ENCODE results near the gene FEM1A. TPM values are rescaled to one million over a fixed set of nuclear protein-coding genes. Genes with fewer than 3 reads are reported as not detected.

The FEM1A gene
- total and polyA plus RNA-seq, 2 of the 13 experiments (the other 11 are each of a cell fraction or from before 2014, with no cell fraction given): 3.2 to 10.8 TPM

- peak; percentile 75; the same call in 1 of the 2 replicates for TF ChIP-seq PRDM10 (CRISPR knock-in tag; IDR thresholded peaks at IDR 0.05; ENCODE audit: low read depth)
- TF ChIP-seq TRIM24 (CRISPR knock-in tag; IDR thresholded peaks at IDR 0.05): no peak
- TF ChIP-seq ZNF580 (CRISPR knock-in tag; IDR thresholded peaks at IDR 0.05; ENCODE audit: borderline replicate concordance, low read depth): no peak
- no peak for TF ChIP-seq FOXM1 (CRISPR knock-in tag; IDR thresholded peaks at IDR 0.05)
- TF ChIP-seq PHF20 (CRISPR knock-in tag; IDR thresholded peaks at IDR 0.05): peak; percentile 83
- no peak for TF ChIP-seq ZNF24 (IDR thresholded peaks at IDR 0.05)
- no peak for TF ChIP-seq ZNF674 (CRISPR knock-in tag; IDR thresholded peaks at IDR 0.05; ENCODE audit: low read depth)
- no peak for TF ChIP-seq ZNF660 (CRISPR knock-in tag; IDR thresholded peaks at IDR 0.05; ENCODE audit: borderline replicate concordance, low read depth)
- peak; percentile 77 for TF ChIP-seq POLR2AphosphoS5 (IDR thresholded peaks at IDR 0.05; ENCODE audit: low read depth, low read length)
- TF ChIP-seq SMARCC2 (IDR thresholded peaks at IDR 0.05): no peak
- TF ChIP-seq ZNF260 (CRISPR knock-in tag; IDR thresholded peaks at IDR 0.05; ENCODE audit: borderline replicate concordance, low read depth): no peak
- TF ChIP-seq KMT2B (CRISPR knock-in tag; IDR thresholded peaks at IDR 0.05): peak; percentile 43; the same call in 1 of the 2 replicates
- peak; percentile 89 for TF ChIP-seq RAD21 (CRISPR knock-in tag; IDR thresholded peaks at IDR 0.05)
- TF ChIP-seq HOMEZ (CRISPR knock-in tag; IDR thresholded peaks at IDR 0.05; ENCODE audit: low read depth): no peak; the same call in 1 of the 2 replicates
- TF ChIP-seq LRRFIP1 (CRISPR knock-in tag; conservative IDR thresholded peaks at IDR 0.05): no peak
- peak; percentile 75; the same call in 1 of the 2 replicates for TF ChIP-seq GLI4 (CRISPR knock-in tag; IDR thresholded peaks at IDR 0.05; ENCODE audit: borderline replicate concordance)
- TF ChIP-seq ZNF501 (CRISPR knock-in tag; IDR thresholded peaks at IDR 0.05): peak; percentile 99
- TF ChIP-seq ZSCAN22 (CRISPR knock-in tag; IDR thresholded peaks at IDR 0.05): no peak
- TF ChIP-seq SOX13 (IDR thresholded peaks at IDR 0.05): no peak; the same call in 1 of the 2 replicates
- 0 out of 4 replicates have a peak, but pooled peaks of 1 of the 2 experiments have one; percentile 12 for TF ChIP-seq SOX13 (CRISPR knock-in tag; conservative IDR thresholded peaks at IDR 0.05 in 1 of 2, IDR thresholded peaks at IDR 0.05 in 1 of 2)
- no peak for TF ChIP-seq CCAR2 (optimal IDR thresholded peaks at IDR 0.05; ENCODE audit: low read depth, low read length)
- TF ChIP-seq JUNB (CRISPR knock-in tag; IDR thresholded peaks at IDR 0.05; ENCODE audit: borderline replicate concordance): no peak
Observed at GRCh38 chr19:4791183-4792018, at the start of gene FEM1A (continued).
